Neuronal stem cell (in vitro differentiated cells): ENCODE data around the gene G2E3.

ENCODE experiments used
- DNase-seq: peaks from one replicate; pipeline ENCODE4 v3.0.0-alpha.2; 2013; ENCODE audit warnings: low spot score
- H2AFZ ChIP-seq: one replicate; pipeline ENCODE4 v1.6.1; 2013; ENCODE audit warnings: mild to moderate bottlenecking, low read length, inconsistent platforms
- H2AK5ac ChIP-seq: 2 replicates; pipeline ENCODE4 v1.6.1; 2013; ENCODE audit warnings: low read depth, mild to moderate bottlenecking, inconsistent platforms, low read length, moderate library complexity, mixed read lengths
- H2BK120ac ChIP-seq: 2 replicates; pipeline ENCODE4 v1.6.1; 2013; ENCODE audit warnings: low read depth, mild to moderate bottlenecking, inconsistent platforms, low read length, moderate library complexity, mixed read lengths
- H2BK12ac ChIP-seq: one replicate; pipeline ENCODE4 v1.6.1; 2013; ENCODE audit warnings: low read length, inconsistent platforms
- H2BK15ac ChIP-seq: 2 replicates; pipeline ENCODE4 v1.6.1; 2013; ENCODE audit warnings: mild to moderate bottlenecking, low read length, inconsistent platforms, mixed read lengths
- H2BK5ac ChIP-seq: one replicate; pipeline ENCODE4 v1.6.1; 2013; ENCODE audit warnings: inconsistent platforms, mild to moderate bottlenecking, low read length, moderate library complexity
- H3K14ac ChIP-seq: one replicate; pipeline ENCODE4 v1.6.1; 2013; ENCODE audit warnings: low read length, inconsistent platforms
- H3K18ac ChIP-seq: 2 replicates; pipeline ENCODE4 v1.6.1; 2013; ENCODE audit warnings: low read length, inconsistent platforms
- H3K23ac ChIP-seq: 2 replicates; pipeline ENCODE4 v1.6.1; 2013; ENCODE audit warnings: low read depth, mild to moderate bottlenecking, mixed read lengths, low read length, inconsistent platforms; ENCODE audit not compliant: poor library complexity
- H3K27ac ChIP-seq: replicated peaks from 3 replicates; pipeline ENCODE4 v1.5.1; 2013; ENCODE audit warnings: low read length, inconsistent platforms
- H3K27me3 ChIP-seq, 3 experiments: 2 replicates each; pipeline ENCODE4 v1.6.1; 2013; ENCODE audit warnings: low read length in 3 of 3, mild to moderate bottlenecking in 2 of 3, inconsistent platforms in 1 of 3, low read depth in 1 of 3, mixed read lengths in 1 of 3, moderate library complexity in 1 of 3; ENCODE audit not compliant: control insufficient read depth in 3 of 3, insufficient read depth in 3 of 3
- H3K36me3 ChIP-seq, 2 donors: replicated peaks in 1 of 2; 2 replicates each; pipeline ENCODE4 v1.6.1; 2013; ENCODE audit warnings: low read length in 2 of 2; ENCODE audit not compliant: control insufficient read depth in 2 of 2, insufficient read depth in 2 of 2
- H3K4ac ChIP-seq: 2 replicates; pipeline ENCODE4 v1.6.1; 2013; ENCODE audit warnings: inconsistent platforms, mild to moderate bottlenecking, low read length, moderate library complexity
- H3K4me1 ChIP-seq, 2 donors: 1 replicate in 1 of 2; 2 replicates in 1 of 2; pipeline ENCODE4 v1.6.1; 2013; ENCODE audit warnings: low read length in 2 of 2, low read depth in 1 of 2; ENCODE audit not compliant: control insufficient read depth in 2 of 2, insufficient read depth in 1 of 2
- H3K4me2 ChIP-seq: one replicate; pipeline ENCODE4 v1.6.1; 2013; ENCODE audit warnings: mild to moderate bottlenecking, low read length, inconsistent platforms; ENCODE audit not compliant: insufficient read depth, poor library complexity, severe bottlenecking
- H3K4me3 ChIP-seq, 2 donors: 2 replicates each; pipeline ENCODE4 v1.5.1; 2013; ENCODE audit warnings: low read length in 2 of 2, mild to moderate bottlenecking in 2 of 2, inconsistent platforms in 1 of 2, moderate library complexity in 1 of 2
- H3K79me1 ChIP-seq: one replicate; pipeline ENCODE4 v1.6.1; 2013; ENCODE audit warnings: low read depth, mild to moderate bottlenecking, inconsistent platforms, low read length, moderate library complexity
- H3K9ac ChIP-seq: one replicate; pipeline ENCODE4 v1.6.1; 2013; ENCODE audit warnings: mild to moderate bottlenecking, low read depth, low read length, inconsistent platforms; ENCODE audit not compliant: poor library complexity
- H3K9me3 ChIP-seq, 2 donors: replicated peaks in 1 of 2; 2 replicates each; pipeline versions ENCODE3 to v1.6.1; 2013; ENCODE audit warnings: low read length in 2 of 2, mild to moderate bottlenecking in 2 of 2, inconsistent platforms in 1 of 2, low read depth in 1 of 2, mixed read lengths in 1 of 2, moderate library complexity in 1 of 2; ENCODE audit not compliant: control insufficient read depth in 2 of 2, insufficient read depth in 1 of 2
- H4K8ac ChIP-seq: one replicate; pipeline ENCODE4 v1.6.1; 2013; ENCODE audit warnings: low read depth, mild to moderate bottlenecking, inconsistent platforms, low read length, moderate library complexity
- H4K91ac ChIP-seq: one replicate; pipeline ENCODE4 v1.6.1; 2013; ENCODE audit warnings: low read length, low read depth, mild to moderate bottlenecking, inconsistent platforms; ENCODE audit not compliant: poor library complexity
- WGBS, 2 donors: extraction: QIAGEN DNeasy Blood & Tissue Kit; methylation state at CpG; one replicate each; pipeline ENCODE4 v1.1.7; 2013; ENCODE audit warnings: missing lambda C conversion rate in 2 of 2, mixed read lengths in 1 of 2; ENCODE audit not compliant: insufficient read length in 2 of 2, insufficient replicate concordance in 1 of 2; ENCODE audit errors: extremely low coverage in 2 of 2; 5-methylcytosine and 5-hydroxymethylcytosine counted together

The G2E3 gene

DNA sequence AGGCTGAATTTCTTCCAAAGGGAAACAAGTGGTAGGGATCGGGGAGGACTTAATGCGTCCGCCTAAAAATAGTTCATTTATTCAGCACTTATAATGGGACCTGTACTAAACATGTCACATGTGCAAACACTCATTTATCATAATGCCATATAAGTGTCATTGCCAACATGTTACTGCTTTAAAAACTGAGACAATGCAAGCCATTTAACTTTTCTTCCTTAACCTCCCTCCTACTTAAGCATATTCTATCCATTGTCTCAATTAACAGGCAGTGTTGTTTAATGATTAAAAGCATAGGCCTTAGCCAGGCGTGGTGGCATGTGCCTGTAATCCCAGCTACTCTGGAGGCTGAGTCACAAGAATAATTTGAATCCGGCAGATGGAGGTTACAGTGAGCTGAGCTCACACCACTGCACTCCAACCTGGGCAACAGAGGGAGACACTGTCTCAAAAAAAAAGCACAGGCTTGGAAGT, 49.6 kb downstream of the G2E3 start:
- no peak overlapping the region for H2AFZ ChIP-seq
- H3K14ac ChIP-seq: no peak overlapping the region
- no peak overlapping the region for H3K4ac ChIP-seq
- no peak overlapping the region for H2BK120ac ChIP-seq
- no peaks in the 10 kb centered on the region for H3K27me3 ChIP-seq
- no CpG with 5 or more reads among the region's 5 CpGs for WGBS, 2 donors
- no peak overlapping the region for H4K91ac ChIP-seq
- H2BK15ac ChIP-seq: no peak overlapping the region
- no peaks in the 10 kb centered on the region for H3K79me1 ChIP-seq
- no peak overlapping the region for H4K8ac ChIP-seq
- H2BK5ac ChIP-seq: no peak overlapping the region
- H3K9me3 ChIP-seq: peaks cover 0 to under 1% of the 10 kb centered on the region in 2 donors
- DNase-seq: no peak
- no peak overlapping the region for H2BK12ac ChIP-seq
- H3K27ac ChIP-seq: no peak overlapping the region
- H3K4me1 ChIP-seq: no peaks in the 10 kb centered on the region
- H3K4me3 ChIP-seq: no peak overlapping the region
- H3K36me3 ChIP-seq: peaks cover 9 to 100% of the 10 kb centered on the region in 2 donors
- H3K4me2 ChIP-seq: no peak overlapping the region
- H2AK5ac ChIP-seq: no peak overlapping the region
- H3K18ac ChIP-seq: no peak overlapping the region
- no peak overlapping the region for H3K9ac ChIP-seq
- no peak overlapping the region for H3K23ac ChIP-seq

DNA sequence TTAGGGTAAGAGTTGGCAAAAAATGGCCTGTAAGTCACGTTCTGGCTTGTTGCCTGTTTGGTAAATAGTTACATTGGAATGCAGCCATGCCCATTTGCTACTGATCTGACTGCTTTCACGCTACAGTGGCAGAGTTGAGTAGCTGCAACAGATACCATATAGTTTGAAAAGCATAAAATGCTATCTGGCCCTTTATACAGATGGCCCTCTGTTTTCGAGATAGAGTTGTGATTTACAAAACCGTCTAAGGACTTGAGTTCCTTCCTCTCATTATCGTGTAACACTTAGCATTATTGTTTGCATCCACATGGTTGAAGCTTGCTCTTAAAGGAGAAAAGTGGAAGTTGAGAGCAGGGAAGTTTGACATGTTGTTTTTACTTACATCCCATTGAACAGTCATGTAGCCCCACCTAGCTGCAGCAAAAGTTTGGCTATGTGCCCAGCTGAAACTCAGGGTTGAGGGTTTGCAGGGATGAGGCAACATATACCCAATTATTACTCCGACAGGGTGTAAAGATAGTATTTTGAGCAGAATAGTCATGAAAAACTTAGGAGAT, 51.9 kb downstream of the G2E3 start:
- Histone ChIP-seq H3K27me3 (no peaks in the 10 kb centered on the region), H3K9ac (no peak overlapping the region), H2BK120ac (no peak overlapping the region), H3K4me2 (no peak overlapping the region), H2BK5ac (no peak overlapping the region), H3K27ac (no peak overlapping the region), H3K4me1 (no peaks in the 10 kb centered on the region), H3K79me1 (no peaks in the 10 kb centered on the region), H4K8ac (no peak overlapping the region), H3K4me3 (no peak overlapping the region), H4K91ac (no peak overlapping the region), H2AFZ (no peak overlapping the region), H3K14ac (no peak overlapping the region), H2AK5ac (no peak overlapping the region), H3K4ac (no peak overlapping the region), H3K23ac (no peak overlapping the region), H2BK15ac (no peak overlapping the region), H2BK12ac (no peak overlapping the region), H3K36me3 (peaks cover 10 to 100% of the 10 kb centered on the region in 2 donors), H3K18ac (no peak overlapping the region), H3K9me3 (peaks cover 0 to 3% of the 10 kb centered on the region in 2 donors)
- no peak for DNase-seq
- no CpG with 5 or more reads among the region's 6 CpGs for whole genome bisulfite sequencing, 2 donors

DNA sequence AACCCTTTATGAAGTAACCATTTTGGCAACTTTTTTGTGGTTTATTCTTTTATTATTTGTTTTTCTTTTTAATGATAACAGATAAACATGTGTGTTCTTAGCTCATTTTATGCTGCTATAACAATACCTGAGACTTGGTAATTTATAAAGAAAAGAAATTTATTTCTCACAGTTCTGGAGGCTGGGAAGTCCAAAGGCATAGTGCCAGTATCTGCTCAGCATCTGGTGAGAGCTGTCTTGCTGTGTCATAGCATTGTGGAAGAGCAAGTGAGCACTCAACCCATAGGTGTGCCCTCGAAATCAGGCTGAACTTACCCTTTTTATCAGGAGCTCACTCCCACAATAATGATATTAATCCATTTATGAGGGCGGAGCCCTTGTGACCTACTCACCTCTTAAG, 55.2 kb downstream of the G2E3 start:
- H3K27me3 ChIP-seq: no peaks in the 10 kb centered on the region
- DNase-seq: no peak
- H3K4ac ChIP-seq: no peak overlapping the region
- no peak overlapping the region for H2BK12ac ChIP-seq
- H2BK5ac ChIP-seq: no peak overlapping the region
- no peaks in the 10 kb centered on the region for H3K4me1 ChIP-seq
- H3K14ac ChIP-seq: no peak overlapping the region
- no CpG with 5 or more reads among the region's 2 CpGs for WGBS, 2 donors
- H3K4me3 ChIP-seq: no peak overlapping the region
- peaks cover 0 to 3% of the 10 kb centered on the region in 2 donors for H3K9me3 ChIP-seq
- no peak overlapping the region for H2BK15ac ChIP-seq
- H3K4me2 ChIP-seq: no peak overlapping the region
- H3K18ac ChIP-seq: no peak overlapping the region
- no peak overlapping the region for H2BK120ac ChIP-seq
- H3K27ac ChIP-seq: no peak overlapping the region
- H3K36me3 ChIP-seq: peaks cover 8 to 83% of the 10 kb centered on the region in 2 donors
- H3K79me1 ChIP-seq: no peaks in the 10 kb centered on the region
- no peak overlapping the region for H3K9ac ChIP-seq
- H4K8ac ChIP-seq: no peak overlapping the region
- H2AFZ ChIP-seq: no peak overlapping the region
- H2AK5ac ChIP-seq: no peak overlapping the region
- H3K23ac ChIP-seq: no peak overlapping the region
- no peak overlapping the region for H4K91ac ChIP-seq

DNA sequence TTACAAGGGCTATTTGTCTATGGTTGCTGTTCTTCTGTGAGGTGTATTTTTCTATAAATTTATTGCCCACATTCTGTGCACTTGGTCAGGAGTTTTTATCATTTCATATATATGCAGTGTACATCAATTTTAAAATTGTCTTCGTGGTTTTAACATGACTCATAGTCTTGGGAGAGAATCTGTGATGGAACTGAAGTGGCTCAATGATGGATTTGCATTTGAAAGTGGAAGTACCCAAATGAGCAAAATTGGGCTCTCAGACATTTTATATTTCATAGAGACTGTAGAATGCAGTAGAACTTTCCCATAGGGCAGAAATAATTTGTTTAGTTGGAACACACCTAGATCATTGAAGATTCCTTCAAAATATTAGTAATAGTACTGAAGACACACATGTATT, 61.2 kb downstream of the G2E3 start:
- H2AFZ ChIP-seq: no peak overlapping the region
- H2BK5ac ChIP-seq: no peak overlapping the region
- H3K27me3 ChIP-seq: no peaks in the 10 kb centered on the region
- H3K27ac ChIP-seq: no peak overlapping the region
- no peak overlapping the region for H3K9ac ChIP-seq
- H2BK120ac ChIP-seq: no peak overlapping the region
- no peak overlapping the region for H3K23ac ChIP-seq
- no peaks in the 10 kb centered on the region for H3K79me1 ChIP-seq
- no peak overlapping the region for H3K18ac ChIP-seq
- no peak for DNase-seq
- H3K4me3 ChIP-seq: no peak overlapping the region
- no peak overlapping the region for H3K4ac ChIP-seq
- no peak overlapping the region for H4K91ac ChIP-seq
- no peak overlapping the region for H4K8ac ChIP-seq
- peaks cover 0 to 31% of the 10 kb centered on the region in 2 donors for H3K36me3 ChIP-seq
- no peak overlapping the region for H2AK5ac ChIP-seq
- H3K4me1 ChIP-seq: no peaks in the 10 kb centered on the region
- H2BK12ac ChIP-seq: no peak overlapping the region
- H3K14ac ChIP-seq: no peak overlapping the region
- no CpG with 5 or more reads among the region's 1 CpG for WGBS, 2 donors
- no peak overlapping the region for H3K4me2 ChIP-seq
- H2BK15ac ChIP-seq: no peak overlapping the region
- no peaks in the 10 kb centered on the region for H3K9me3 ChIP-seq
